Activated CD4-positive, alpha-beta T cell treated with anti-CD3 and anti-CD28 coated beads for 36 hours (primary cell): ENCODE results near the gene AMN. TPM values are rescaled to one million over a fixed set of nuclear protein-coding genes. Genes with fewer than 3 reads are reported as not detected.

Source experiments
- ATAC-seq: fragments of 200-7000 bp; cut with Tn5 transposase; one replicate; pipeline ENCODE4 v1.10.0; 2021; ENCODE audit warnings: mild to moderate bottlenecking, moderate library complexity
- CTCF ChIA-PET: fragments of 350-600 bp; sonication (Branson Sonifier 250); formaldehyde crosslinking; loops from one replicate; lab custom pipeline; 2021; ENCODE audit warnings: antibody characterized with exemption; lab: Charles Lee
- POLR2A ChIA-PET: fragments of 350-600 bp; sonication (Branson Sonifier 250); formaldehyde crosslinking; loops from one replicate; lab custom pipeline; 2021; ENCODE audit warnings: antibody characterized with exemption, inconsistent platforms; lab: Charles Lee
- DNase-seq: peaks from one replicate; pipeline ENCODE4 v3.0.0-alpha.2; 2020
- H3K27ac Mint-ChIP-seq: one replicate; pipeline ENCODE4 v1.8.0; 2021; ENCODE audit warnings: mixed read lengths
- H3K27me3 Mint-ChIP-seq: one replicate; pipeline ENCODE4 v1.8.0; 2021; ENCODE audit warnings: mixed read lengths
- H3K36me3 Mint-ChIP-seq: one replicate; pipeline ENCODE4 v1.8.0; 2021; ENCODE audit warnings: low read depth, mixed read lengths
- H3K4me1 Mint-ChIP-seq: one replicate; pipeline ENCODE4 v1.8.0; 2021; ENCODE audit warnings: mixed read lengths
- H3K4me3 Mint-ChIP-seq: one replicate; pipeline ENCODE4 v1.8.0; 2021; ENCODE audit warnings: mild to moderate bottlenecking, moderate library complexity, mixed read lengths
- H3K9me3 Mint-ChIP-seq: one replicate; pipeline ENCODE4 v1.8.0; 2021; ENCODE audit warnings: low read depth, mixed read lengths
- intact Hi-C, 2 experiments: fragments of 100-400 bp; cut with DNase I in 1 of 2; cut with micrococcal nuclease in 1 of 2; formaldehyde crosslinking; loops; one replicate each; pipeline versions ENCODE4 v1.14.2 to v1.15.1; 2022 to 2024; cut with DNase I, micrococcal nuclease
- total RNA-seq, 2 experiments: library from RNA; stranded (reverse); gene quantifications; one replicate each; pipeline ENCODE4 v1.2.3, GENCODE V29; 2021

The AMN gene
- total RNA-seq, 2 experiments from 2014 or later = 0.23 to 0.53 TPM

DNA sequence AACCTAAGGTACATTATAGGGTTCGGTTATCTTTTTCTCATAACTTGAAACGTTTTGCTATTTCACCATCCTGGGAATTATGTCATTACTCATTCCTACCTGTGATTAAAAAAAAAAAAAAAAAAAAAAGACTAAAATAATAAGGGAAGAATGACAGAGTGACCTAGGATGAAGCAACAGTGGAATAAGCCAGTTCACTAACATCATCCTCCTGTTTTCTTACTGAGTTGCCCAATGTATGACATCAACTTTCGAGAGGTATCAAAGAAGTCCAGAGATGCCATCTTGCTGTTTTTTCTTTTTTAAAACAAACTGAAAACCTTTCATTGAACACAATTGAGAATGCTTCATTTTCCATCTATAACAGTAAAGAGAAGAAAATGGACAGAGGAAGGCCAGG is 42.8 kb downstream of the AMN start:
- Mint-ChIP-seq H3K4me3 (no peak overlapping the region), H3K27ac (no peak overlapping the region), H3K4me1 (no peaks in the 10 kb centered on the region), H3K27me3 (no peaks in the 10 kb centered on the region), H3K9me3 (no peaks in the 10 kb centered on the region), H3K36me3 (peaks cover 2% of the 10 kb centered on the region)
- DNase-seq = no peak
- intact Hi-C loops = no loop called here
- no peak for ATAC-seq
- ChIA-PET CTCF (interaction anchor here (1.8 kb wide), 1 partner anchor 36 kb away, joined by 4 read pairs; no protein-coding TSS in a partner anchor), POLR2A (no interaction called here)

DNA sequence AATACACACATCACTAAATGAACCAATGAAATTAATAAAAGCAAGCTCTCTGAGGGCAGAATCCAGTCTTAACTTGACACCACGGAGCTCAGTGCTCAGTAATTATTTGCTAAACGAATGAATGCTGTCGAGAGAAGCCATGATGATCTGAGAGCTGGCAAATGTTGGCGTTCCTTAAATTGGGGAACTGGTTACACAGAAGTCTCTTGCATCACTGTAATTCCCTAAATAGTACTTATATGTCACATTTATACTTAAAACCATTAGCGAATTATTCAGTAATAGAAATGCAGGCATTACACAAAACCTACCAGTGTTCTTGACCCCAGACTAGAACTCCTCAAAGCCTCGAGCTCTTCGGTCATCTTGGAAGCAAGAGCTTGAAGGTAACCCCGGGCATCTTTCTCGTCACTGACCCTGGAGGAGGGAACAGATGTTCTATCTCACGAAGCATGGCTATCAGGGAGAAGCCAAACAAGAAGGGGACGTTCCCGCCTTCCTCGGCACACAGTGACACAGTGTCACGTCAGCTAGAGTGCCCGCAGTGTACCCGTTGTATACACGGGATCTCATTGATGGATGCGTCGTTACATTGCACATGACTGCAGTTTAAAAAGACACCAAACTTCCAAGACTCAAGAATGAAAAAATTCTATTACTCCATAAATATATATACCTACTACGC is 43.6 kb downstream of the AMN start:
- H3K27me3 Mint-ChIP-seq = no peaks in the 10 kb centered on the region
- DNase-seq (no peak), ATAC-seq (no peak)
- no peaks in the 10 kb centered on the region for H3K9me3 Mint-ChIP-seq
- ChIA-PET POLR2A (no interaction called here), CTCF (interaction anchor here (1.8 kb wide), 1 partner anchor 35 kb away, joined by 4 read pairs; no protein-coding TSS in a partner anchor)
- H3K4me1 Mint-ChIP-seq = no peaks in the 10 kb centered on the region
- peaks cover 2% of the 10 kb centered on the region for H3K36me3 Mint-ChIP-seq
- intact Hi-C loops = no loop called here
- H3K27ac Mint-ChIP-seq = no peak overlapping the region
- H3K4me3 Mint-ChIP-seq = no peak overlapping the region

- H3K4me1 Mint-ChIP-seq = no peaks in the 10 kb centered on the region
Measured at GRCh38 chr14:102966681-102967505, 44.4 kb downstream of the AMN start.

DNA sequence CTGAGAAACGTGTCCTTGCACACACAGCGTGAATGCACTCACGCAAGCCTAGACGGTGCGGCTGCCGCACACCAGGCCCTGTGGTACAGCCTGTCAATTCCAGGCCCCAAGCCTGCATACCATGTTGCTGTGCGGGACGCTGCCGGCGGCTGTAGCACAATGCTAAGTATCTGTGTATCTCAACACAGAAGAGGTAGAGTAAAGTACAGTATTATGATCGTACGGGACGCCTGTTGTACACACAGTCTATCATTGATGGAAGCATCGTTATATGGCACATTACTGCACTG is 45.0 kb downstream of the AMN start:
- CTCF ChIA-PET = no interaction called here
- Mint-ChIP-seq H3K27ac (no peak overlapping the region), H3K9me3 (no peaks in the 10 kb centered on the region), H3K27me3 (no peaks in the 10 kb centered on the region), H3K4me3 (no peak overlapping the region), H3K4me1 (no peaks in the 10 kb centered on the region), H3K36me3 (peaks cover 2% of the 10 kb centered on the region)
- intact Hi-C loops = no loop called here
- POLR2A ChIA-PET = no interaction called here
- ATAC-seq (no peak), DNase-seq (no peak)

More at GRCh38 chr14:102966681-102967505, 44.4 kb downstream of the AMN start:
- no peak overlapping the region for H3K27ac Mint-ChIP-seq
- intact Hi-C loops = no loop called here
- POLR2A ChIA-PET = no interaction called here
- no peaks in the 10 kb centered on the region for H3K27me3 Mint-ChIP-seq
- H3K36me3 Mint-ChIP-seq = peaks cover 2% of the 10 kb centered on the region
- CTCF ChIA-PET = interaction anchor here (1.8 kb wide), 1 partner anchor 35 kb away, joined by 4 read pairs; no protein-coding TSS in a partner anchor
- H3K4me3 Mint-ChIP-seq = no peak overlapping the region
- no peak for ATAC-seq
- no peak for DNase-seq
- no peaks in the 10 kb centered on the region for H3K9me3 Mint-ChIP-seq

DNA sequence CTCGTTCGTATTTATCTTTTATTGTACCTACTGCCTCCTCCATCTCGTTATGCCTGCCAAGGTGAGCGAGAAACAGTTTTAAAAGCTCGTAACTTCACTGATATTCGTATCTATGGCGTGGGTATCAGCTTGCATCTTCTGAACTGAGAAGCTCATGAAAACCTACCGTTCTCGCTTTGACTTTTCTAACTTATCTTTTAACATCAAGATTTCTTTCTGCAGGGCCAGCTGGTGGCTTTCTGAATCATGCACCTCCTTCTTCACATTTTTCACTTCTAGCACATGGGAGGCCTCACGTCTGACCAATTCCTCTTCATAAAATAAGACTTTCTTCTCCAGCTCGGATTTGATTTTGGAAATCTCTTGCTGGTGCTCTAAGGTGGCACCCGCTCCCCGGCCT is 45.8 kb downstream of the AMN start:
- Mint-ChIP-seq H3K27me3 (no peaks in the 10 kb centered on the region), H3K4me1 (no peaks in the 10 kb centered on the region), H3K9me3 (no peaks in the 10 kb centered on the region), H3K36me3 (no peaks in the 10 kb centered on the region), H3K27ac (no peak overlapping the region), H3K4me3 (no peak overlapping the region)
- DNase-seq = no peak
- POLR2A ChIA-PET = no interaction called here
- intact Hi-C loops = no loop called here
- no peak for ATAC-seq
- CTCF ChIA-PET = no interaction called here

DNA sequence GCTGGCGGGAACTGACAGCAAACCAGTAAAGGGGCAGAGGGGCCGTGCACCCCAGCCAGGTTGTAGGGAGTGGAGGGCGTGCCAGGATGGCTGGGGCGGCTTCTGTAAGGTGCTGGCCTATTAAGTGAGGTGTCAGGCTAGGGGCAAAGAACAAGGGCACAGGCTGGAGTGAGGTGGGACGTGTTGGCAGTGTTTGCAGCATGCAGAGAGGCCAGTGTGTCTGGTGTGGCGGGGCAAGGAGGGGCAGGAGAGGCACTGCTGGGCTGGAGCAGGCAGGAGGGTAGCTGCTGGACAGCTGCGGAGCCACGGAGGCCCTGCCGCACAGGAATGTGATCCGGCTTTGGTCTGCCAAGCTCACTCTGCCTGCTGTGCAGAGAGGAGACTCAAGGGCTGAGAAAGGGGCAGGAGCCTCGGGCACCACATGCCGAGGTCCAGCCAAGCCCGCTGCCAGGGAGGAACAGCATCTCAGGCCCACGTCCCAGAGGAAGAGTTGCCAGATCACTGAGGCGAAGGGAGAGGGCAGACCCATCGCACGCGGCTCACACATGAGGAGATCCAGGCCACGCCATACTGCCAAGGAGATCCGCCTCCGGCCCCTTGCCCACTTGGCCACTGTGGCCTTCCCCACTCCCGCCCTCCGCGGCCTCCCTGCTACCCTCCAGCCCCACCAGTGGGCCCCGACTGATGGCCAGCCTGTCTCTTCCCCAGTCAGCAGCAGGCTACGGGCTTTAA is 46.8 kb downstream of the AMN start:
- Mint-ChIP-seq H3K4me3 (no peak overlapping the region), H3K27me3 (no peaks in the 10 kb centered on the region), H3K4me1 (no peaks in the 10 kb centered on the region), H3K27ac (no peak overlapping the region), H3K9me3 (no peaks in the 10 kb centered on the region), H3K36me3 (no peaks in the 10 kb centered on the region)
- DNase-seq (no peak), ATAC-seq (no peak)
- intact Hi-C loops = no loop called here
- POLR2A ChIA-PET = no interaction called here
- CTCF ChIA-PET = interaction anchor here (0.6 kb wide), 1 partner anchor 110 kb away, joined by 3 read pairs; no protein-coding TSS in a partner anchor

- Mint-ChIP-seq H3K36me3 (no peaks in the 10 kb centered on the region), H3K4me3 (no peak overlapping the region), H3K27ac (no peak overlapping the region), H3K27me3 (no peaks in the 10 kb centered on the region), H3K4me1 (no peaks in the 10 kb centered on the region), H3K9me3 (no peaks in the 10 kb centered on the region)
- no peak for DNase-seq
- intact Hi-C loops = no loop called here
- POLR2A ChIA-PET = no interaction called here
- no peak for ATAC-seq
- CTCF ChIA-PET = interaction anchor here (0.6 kb wide), 1 partner anchor 110 kb away, joined by 3 read pairs; no protein-coding TSS in a partner anchor
Measured at GRCh38 chr14:102969901-102970300, 47.4 kb downstream of the AMN start.

- CTCF ChIA-PET = interaction anchor here (1.0 kb wide), 1 partner anchor 14 kb away, joined by 3 read pairs; no protein-coding TSS in a partner anchor
- Mint-ChIP-seq H3K36me3 (no peaks in the 10 kb centered on the region), H3K27me3 (no peaks in the 10 kb centered on the region)
Measured at GRCh38 chr14:102970496-102970895, 48.0 kb downstream of the AMN start.

DNA sequence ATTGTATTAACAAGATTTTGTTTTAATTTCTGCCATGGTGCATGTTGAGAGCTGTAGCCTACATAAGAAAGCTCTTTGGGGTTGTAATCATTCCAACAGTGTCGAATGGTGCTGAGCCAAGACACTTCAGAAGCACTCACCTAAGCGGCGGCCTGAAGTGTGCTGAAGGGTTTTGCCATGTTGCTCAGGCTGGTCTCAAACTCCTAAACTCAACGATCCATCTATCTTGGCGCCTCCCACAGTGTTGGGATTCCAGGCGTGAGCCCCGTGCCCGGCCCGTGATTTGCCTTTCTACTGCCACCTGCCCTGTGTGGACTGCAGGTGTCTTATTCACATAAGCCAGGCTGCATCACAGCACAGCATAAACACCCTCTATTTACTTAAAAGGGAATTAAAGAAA is 48.9 kb downstream of the AMN start:
- no peak overlapping the region for H3K27ac Mint-ChIP-seq
- no peaks in the 10 kb centered on the region for H3K4me1 Mint-ChIP-seq
- CTCF ChIA-PET = interaction anchor here (0.6 to 1.0 kb wide), 2 partner anchors 15 to 164 kb away, joined by 3 read pairs; no protein-coding TSS in a partner anchor
- no peaks in the 10 kb centered on the region for H3K27me3 Mint-ChIP-seq
- intact Hi-C loops = no loop called here
- H3K36me3 Mint-ChIP-seq = no peaks in the 10 kb centered on the region
- H3K9me3 Mint-ChIP-seq = no peaks in the 10 kb centered on the region
- H3K4me3 Mint-ChIP-seq = no peak overlapping the region
- DNase-seq = no peak
- POLR2A ChIA-PET = no interaction called here
- ATAC-seq = no peak

More at GRCh38 chr14:102970496-102970895, 48.0 kb downstream of the AMN start:
- ATAC-seq = no peak
- no peaks in the 10 kb centered on the region for H3K4me1 Mint-ChIP-seq
- no peak overlapping the region for H3K27ac Mint-ChIP-seq
- H3K9me3 Mint-ChIP-seq = no peaks in the 10 kb centered on the region
- intact Hi-C loops = no loop called here
- DNase-seq = no peak
- H3K4me3 Mint-ChIP-seq = no peak overlapping the region
- POLR2A ChIA-PET = no interaction called here

- ATAC-seq = no peak
- ChIA-PET CTCF (interaction anchor here (1.0 kb wide), 1 partner anchor 16 kb away, joined by 3 read pairs; no protein-coding TSS in a partner anchor), POLR2A (interaction anchor here (0.6 kb wide), 1 partner anchor 518 kb away, joined by 3 read pairs; no protein-coding TSS in a partner anchor)
- Mint-ChIP-seq H3K27ac (no peak overlapping the region), H3K4me3 (no peak overlapping the region), H3K27me3 (no peaks in the 10 kb centered on the region), H3K9me3 (no peaks in the 10 kb centered on the region), H3K36me3 (no peaks in the 10 kb centered on the region), H3K4me1 (no peaks in the 10 kb centered on the region)
- DNase-seq = no peak
- intact Hi-C loops = no loop called here
Measured at GRCh38 chr14:102971836-102972606, 49.6 kb downstream of the AMN start.
